NCI-H1048 (cell line): ENCODE results near the gene STPG1.

ENCODE experiments used
- DNase-seq: peaks from one replicate; lab custom pipeline; 2025; lab: John Stamatoyannopoulos, UW

The STPG1 gene

DNA sequence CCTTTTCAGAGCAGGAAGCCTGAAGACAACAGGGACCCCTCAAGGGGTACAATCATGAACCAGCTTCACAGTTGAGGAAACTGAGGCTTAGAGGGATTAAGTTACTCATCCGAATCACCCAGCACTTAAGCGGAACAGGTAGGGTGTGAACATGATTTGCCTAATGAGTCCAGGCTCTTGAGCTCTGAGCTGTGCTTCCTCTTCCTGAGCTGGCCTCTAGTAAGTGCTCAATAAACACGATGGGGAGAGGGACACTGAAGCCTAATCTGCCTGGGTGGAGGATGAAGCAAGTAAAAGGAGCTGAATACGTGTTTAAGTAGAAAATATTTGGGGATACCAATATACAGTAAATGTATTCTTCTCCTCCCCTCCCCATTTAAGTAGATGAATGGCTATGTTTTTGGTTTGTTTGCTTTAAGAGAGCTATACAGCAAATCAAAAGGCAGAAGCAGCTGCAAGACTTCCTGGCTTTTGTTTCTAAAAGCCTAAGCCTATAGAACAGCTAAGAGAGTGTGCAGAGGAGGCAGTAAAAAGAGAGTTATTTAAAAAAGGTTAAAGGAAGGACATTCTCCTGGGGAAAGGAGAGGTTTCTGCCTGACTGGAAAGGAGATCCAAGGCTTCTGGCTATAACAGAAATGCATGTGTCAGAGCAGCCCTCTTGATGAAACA is 20.5 kb downstream of the STPG1 start:
- no peak for DNase-seq

DNA sequence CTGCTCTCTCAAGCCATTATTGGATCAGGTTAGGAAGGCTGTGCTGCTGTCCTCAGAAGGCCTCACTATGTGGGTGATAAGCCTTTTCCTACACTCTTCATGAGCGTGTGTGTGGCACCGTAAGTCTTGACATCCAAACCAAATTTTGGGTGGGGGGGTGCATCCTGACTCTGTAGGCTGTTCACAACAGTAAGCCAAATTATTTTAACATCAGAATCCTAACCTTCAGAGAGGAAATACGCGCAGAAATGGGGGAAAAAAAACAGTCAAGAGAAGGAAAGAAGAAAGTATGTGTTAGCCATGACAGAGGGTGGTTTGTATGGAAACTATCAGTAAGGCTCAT is 21.0 kb downstream of the STPG1 start:
- no peak for DNase-seq

DNA sequence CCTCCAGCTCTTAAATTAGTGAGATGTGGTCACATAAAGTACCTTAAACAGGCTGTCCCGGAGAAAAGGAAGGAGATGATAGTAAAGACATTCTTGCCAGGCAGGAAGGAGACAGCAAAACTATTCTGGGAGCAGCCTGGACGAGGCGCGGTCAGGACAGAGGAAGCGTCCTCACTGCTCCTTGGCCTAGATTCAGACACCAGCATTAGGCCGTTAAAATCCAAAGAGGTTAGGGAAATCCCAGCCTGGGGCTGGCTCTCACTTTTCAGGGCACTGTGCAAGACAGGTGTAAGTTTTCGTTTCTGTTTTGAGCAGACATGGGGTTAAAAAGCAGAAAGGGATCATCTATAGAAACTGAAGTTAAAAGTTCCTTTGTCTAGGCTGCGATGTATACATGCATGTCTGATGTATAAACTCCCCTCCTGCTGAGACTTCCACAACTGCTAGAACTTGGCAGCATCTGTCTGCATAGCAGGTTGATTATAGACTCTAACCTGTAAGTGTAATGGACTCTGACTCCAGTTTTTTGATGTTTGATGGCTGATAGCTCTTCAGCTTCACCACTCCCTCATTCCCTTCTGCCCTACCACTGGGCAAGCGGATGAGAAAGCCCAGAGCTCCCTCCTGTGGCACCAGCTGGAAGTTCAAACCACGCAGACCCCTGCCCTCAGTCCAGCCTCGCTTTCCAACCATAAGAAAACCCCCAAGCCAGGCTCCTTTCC is 21.5 kb downstream of the STPG1 start:
- no peak for DNase-seq

DNA sequence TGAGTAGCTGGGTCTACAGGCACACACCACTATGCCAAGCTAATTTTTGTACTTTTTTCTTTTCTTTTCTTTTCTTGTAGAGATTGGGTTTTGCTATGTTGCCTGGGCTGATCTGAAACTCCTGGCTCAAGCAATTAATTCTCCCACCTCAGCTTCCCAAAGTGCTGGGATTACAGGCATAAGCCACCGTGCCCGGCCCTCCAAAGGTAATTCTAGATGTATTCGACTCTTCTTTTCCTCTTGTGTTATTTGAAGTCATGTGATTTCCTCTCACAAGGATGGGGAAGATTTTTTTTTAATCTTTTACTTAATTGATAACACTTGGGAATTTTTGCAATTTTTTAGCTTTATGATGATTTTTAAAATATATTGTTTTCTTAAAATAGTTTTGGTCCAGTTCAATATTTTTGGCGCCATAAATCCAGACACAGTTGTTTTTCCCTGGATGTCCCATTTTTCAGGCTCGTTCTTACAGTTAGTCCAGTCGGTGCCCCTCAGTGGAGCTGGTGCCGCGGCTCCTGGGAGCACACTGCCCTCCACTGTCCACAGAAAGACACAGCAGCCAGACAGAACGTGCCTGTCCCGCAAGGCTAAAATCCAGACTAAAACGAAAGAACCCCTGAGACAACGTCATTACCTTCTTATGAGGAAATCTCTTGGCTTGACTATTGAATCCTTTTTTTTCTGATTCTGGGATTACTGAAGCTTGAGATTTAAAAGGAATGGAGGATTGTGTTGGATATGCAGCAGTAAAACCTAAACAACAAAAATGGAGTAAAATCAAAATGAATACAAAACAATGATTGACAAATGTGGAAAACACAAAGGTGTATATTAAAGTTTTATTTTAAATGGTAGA is 22.4 kb downstream of the STPG1 start:
- DNase-seq: peak; percentile 44

DNA sequence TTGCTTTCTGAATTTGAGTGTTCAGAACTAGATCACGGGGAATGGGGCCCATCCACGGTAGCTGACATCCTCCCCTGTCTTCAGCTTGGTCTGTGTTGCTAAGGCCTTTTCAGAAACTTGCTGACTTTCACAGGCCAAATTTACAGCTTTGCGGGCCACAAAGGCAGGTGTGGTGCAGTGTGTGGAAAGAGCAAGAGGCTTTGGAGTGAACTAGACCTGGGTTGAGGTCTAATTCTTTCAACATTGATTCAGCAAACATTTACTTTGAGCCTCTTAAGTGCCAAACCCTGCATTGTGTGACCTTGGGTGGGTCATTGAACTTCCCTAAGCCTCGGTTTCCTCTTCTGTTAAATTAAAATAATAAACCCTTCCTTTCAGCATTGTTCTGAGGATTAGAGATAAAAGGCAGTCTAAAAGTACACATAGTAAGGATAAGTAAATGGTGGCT is 24.3 kb downstream of the STPG1 start:
- no peak for DNase-seq

DNA sequence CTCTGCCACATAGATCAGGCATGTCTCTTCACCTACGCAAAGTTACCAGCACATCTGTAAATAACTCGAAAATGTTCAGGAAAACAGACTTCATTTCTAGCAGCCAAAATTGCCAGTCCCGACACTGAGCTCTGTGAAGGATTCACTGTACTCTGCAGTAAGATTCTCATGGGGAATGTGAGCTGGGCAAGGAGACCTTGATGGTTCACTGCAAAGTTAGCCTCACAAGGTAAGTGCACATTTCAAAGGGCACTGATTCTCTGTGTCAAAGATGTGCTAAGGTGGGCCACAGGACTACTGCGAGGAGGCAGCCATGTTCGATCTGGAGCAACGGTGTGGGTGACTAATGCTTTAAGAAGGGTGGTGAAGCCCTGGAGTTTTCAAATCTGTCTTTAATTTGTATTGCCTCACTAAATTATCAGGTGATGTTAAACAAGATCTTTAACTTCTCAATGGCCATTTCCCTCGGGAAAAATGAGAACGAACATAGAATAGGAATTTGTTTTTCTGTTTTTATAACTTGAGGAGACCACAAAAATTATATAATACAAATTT is 25.2 kb downstream of the STPG1 start:
- DNase-seq: no peak

DNA sequence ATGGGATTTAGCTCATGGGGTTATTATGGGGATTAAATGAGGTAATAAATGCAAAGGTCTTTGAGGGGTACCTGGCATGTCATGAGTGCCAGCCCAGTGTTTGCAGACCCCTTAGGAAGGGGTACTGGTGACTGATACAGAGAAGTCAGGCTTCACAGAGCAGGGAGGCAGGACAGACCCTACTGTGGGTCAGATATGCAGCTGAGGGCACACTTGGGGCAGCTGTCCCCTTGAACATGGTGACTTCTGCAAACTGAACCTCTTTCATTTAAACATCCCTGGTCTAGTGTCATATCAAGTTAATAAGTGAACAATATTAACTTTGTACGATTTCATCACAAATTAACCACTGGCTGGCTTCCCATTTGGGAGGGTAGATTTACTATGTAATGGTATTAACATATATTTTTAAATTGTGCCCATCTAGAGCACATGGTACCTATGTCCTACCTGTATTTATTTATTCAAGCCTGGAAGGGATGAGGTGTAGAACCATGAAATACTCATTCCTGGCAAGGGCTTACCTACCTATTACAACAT is 25.9 kb downstream of the STPG1 start:
- no peak for DNase-seq

DNA sequence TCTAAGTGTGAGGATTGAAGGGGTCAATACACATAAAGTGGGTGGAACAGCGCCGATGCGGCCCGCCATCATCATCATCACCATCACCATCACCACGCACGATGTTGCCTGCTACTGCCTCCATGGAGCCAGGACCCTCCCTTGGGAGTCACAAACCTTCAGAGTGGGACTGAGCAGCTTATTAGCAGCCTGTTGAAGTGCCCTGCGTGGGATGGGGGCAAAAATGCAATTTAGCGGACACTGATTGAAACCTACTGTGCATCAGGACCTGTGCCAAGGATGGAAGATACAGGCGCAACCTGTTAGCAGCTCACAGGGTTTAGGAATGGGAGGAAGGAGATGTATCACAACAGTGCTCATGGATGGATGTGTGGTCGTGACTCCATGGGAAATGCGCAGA is 26.7 kb downstream of the STPG1 start:
- no peak for DNase-seq

DNA sequence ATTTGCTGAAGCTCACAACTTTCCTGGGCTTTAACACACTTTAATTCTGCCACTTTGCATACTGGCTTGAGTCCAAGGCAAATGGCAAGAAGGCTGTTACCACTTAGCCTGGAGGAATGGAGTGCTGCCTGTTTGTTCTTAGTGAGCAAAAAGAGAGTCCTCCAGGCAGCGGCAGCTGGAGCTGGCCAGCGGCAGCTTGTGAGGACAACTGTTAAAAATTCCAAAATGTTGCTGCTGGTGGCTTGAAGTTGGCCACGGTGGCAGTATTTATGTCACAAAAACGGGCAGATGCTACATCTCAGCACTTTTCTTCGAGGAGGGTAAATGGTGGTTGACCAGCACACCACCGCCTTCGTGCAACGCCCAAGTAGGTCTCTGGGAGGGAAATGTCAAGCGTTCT is 27.3 kb downstream of the STPG1 start:
- DNase-seq: peak; percentile 87

DNA sequence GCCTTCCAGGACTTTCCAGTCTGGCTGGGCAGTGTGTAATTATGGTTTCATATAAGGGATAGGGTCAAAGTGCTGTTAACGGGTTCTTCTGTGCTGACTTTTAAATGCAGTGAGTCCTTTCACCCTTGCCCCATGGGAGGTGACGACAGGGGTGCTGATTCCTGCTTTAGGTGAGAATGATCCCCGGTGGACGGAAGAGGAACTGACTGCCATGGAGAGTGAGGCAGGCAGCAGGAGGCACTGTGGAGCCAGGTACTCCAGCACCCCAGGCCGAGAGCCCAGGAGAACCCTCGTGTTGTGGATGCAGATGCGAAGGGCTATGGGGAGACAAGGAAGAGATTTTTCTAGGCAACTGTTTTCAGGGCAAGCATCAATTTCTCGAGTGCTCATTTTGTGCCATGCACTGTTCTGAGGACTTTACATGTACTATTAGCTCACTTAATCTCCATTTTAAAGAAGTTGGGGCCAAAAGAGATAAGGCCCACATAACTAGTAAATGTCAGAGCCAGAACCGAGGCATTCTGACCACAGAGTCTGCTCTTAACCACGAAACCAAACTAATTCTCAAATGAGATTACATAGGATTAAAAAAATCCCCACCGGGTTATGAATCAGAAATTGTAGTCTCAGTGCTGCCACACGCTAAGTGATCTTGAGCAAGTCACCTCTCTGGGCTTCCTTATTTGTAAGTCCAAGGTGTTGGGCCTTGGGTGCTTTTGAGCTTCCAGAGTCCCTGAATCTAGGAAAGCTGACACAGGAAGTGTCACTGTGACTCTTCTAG is 28.2 kb downstream of the STPG1 start:
- no peak for DNase-seq

DNA sequence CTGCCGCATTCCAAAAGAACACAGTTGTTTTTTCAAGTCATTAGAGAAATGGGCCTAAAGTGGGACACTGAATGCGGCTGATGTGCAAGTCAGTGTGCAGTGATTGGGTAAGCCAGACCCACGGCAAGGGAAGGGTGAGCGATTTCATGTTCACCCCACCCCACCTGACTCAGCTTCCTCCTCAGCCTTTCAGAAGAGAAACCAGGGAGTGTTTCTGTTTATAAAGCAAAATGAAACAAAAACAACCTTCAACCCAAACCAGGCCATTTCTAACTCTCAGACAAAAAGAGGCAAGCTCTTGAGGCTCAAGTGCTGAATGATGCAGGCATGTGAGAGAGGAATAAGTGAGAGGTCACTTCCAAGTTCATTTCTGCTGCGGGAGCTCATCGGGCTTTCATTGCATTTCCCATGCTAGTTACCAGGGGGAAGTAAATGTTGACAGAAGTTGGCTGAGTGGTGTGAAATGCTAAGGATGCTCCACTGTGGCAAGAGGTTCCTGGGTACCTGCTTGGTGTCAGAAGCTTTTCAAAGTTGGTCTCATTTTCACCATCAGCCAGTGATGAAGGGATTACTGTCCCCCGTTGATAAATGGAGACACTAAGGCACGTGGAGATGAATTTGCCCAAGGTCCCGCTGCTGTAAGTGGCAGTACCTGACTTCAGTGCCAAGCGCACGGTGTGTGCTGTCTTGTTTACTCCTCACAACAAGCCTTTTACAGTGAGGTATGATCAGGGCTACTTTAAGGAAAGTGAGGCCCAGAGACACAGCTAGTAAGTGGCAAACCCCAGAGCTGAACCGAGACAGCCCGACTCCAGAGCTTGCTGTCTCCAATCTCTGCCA is 29.1 kb downstream of the STPG1 start:
- no peak for DNase-seq

DNA sequence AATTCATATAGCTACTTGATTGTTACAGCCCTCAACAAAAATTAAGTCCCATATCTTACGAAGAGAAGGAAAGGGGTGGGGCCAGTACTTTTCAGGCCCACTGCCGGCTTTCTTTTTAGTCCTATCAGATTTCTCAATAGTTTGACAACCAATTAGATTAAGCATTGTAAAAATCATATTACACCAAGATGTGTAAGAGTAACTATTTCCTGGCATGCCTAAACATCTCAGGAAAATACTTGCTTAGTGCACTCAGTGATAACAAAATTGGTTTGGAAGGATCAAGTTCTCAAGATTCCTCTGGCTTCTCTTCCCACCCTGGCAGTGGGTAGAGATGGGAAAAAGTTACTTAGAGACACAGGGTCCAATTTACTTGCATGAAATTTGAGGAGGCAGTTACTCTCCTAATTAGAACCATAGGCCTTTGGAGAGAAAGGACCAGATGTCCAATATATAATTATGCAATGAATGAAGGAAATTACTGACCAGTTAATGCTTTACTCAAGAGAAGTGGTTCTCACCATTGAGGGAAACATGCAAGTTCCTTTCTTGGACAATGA is 30.1 kb downstream of the STPG1 start:
- DNase-seq: no peak

DNA sequence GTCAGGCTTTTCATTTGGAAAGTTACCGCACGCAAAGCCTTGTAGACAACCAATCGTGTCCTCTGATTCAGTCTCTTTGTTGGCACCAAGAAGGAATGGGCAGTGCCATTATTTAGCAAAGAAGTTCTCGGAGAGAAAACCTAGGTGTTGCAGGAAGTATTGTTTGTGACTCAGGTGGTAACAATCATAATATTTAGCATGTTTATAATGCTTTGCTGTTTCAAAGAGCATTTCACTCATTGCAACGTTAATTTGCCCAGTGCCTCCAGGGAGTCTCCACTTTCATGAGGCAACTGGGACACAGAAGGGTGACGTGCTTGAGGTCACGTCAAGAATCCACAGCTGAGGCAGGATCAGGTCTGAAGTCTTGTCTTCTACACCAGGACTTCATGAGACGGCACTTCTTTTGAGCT is 31.4 kb downstream of the STPG1 start:
- DNase-seq: no peak

DNA sequence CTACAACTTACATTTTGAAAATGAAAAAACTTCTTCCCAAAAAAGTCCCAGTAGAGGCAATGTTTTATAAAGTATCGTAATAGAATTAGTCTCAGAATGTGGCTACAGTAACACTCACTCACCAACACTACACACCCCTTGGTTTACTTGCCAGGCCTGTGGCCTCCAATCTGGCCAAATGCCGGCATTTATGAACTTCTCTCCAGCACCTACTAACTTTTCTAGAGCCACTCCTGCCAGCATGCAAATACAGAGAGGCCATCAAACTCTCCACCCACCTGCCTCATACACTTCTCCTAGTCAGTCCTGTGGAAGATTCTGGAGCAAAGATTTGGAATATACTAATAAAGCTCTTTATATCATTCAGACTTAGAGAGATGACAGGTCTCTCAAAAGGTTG is 32.3 kb downstream of the STPG1 start:
- no peak for DNase-seq

DNA sequence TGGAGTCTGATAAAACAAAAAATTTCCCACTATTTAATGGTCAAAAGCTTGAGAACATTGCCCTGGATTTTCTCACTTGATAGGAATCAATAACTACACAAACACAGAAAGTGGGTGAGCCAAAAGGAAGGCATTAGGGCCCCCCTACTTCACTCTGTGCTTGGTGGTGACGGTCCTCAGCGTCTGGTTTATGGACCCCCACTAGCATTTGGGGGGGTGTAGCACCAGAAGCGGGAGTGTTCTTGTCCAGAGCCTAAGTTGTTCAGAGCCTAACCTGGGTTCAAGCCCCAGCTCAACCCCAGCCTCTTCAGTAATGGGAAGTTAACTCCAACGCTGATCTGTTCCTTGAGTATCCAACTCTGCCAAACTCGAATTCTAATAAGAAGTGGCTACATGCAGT is 33.1 kb downstream of the STPG1 start:
- no peak for DNase-seq

DNA sequence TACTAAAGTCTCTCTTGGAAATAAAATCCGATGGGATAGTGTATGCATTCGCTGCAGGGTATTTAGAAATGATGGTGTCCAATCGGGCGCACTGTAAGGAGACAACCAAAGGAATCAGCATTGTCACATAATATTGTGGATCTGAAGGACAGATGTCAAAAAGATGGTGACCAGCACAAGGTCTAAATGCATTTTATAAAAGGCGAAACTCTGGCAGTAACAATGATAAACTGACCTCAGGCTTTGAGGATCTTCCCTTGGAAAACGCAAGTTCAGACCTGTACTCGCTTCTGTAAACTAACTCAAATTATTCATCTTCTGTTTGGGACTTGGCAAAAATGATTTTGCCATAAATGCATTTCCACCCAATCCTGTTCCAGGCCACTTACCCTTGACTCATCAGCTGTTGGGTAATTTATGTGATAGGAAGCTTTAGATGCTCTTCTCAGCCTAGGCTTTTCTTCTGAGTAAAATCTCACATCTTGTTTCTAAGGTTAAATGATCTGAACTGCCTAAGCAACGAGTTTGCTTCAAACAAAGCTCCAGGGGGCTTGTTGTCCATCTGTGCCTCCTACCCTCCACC is 33.8 kb downstream of the STPG1 start:
- DNase-seq: no peak

DNA sequence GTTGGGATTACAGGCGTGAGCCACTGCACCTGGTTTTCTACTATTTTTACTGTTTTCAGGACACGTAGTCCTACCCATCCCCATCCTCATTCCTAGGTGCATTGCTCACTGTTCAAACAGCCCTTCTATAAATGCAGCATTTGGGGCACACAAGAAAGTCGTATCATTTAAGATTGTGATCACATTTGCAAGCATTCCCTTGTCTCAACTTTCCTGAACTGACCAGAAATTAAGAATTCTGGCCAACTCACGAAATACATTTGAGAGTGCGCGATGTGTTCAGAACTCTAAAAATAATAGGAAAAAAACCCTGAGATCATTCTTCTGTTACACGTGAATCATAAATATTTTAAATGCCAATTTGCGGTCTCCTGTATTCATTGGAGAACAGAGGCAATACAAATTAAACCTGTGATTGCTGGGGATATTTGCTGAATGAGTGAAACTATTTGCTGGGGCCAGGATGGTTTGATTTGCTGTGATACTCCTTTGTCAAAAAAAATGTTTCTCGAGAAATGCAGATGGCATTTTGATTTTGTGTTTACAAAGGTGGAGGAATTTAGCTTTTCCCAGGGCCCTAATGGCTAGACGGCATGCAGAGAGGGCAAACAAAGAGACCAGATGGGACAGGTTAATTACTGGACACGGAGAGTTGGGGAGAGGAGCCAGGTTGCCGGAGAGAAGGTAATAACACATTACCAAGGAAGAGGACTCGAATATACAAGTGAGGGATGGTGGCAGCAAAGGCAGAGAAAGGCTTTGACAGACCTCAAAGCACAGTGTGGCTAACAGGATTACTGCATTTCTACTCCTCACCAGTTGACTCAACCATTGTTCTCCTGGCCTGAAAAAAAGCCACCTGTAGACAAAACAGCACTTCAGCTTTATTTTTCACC is 38.4 kb downstream of the STPG1 start:
- DNase-seq: no peak

DNA sequence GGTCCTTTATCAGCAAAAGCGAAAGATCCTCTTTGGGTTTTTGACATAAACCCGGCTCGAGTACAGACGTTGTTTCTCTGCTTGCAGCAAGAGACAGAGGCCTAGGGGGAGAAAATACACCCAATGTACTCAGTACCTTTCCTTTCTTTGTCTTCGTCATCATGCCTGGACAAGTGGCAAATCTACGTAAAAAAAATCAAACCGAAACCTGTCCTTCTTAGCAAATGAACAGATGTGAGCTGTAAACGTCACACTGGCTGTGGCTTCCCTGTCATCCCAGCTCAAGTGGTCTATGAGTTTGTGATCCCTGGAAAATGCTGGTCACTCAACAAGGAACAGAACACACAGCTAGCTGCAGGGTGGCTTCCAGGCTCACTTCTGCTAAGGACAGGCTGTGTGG is 39.9 kb downstream of the STPG1 start:
- DNase-seq: no peak

DNA sequence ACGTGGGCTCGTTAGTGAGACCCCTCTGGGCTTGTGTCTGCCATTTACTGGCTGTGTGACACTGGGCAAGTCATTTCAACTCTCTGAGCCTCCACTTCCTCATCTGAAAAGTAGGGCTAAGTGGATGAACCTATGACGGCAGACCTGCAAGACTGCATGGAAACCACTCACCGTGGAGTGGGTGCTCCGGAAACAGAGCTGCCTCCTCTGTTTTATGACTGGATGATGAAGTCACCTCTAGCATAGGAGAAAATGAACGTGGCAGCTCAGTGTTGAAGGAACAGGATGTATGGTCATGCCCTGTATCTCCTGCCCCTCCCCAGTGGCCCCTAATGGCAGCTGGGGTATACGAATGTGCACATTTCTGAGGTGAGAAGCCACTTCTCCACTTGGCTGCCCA is 40.5 kb downstream of the STPG1 start:
- DNase-seq: no peak
